Measurements from ENCODE around the gene SLC44A3. TPM values are rescaled to one million over a fixed set of nuclear protein-coding genes. Genes with fewer than 3 reads are reported as not detected.

The SLC44A3 gene
- total RNA-seq, 2 donors from 2014 or later = not detected

- no peak overlapping the region for H3K4me3 Mint-ChIP-seq
- H3K27ac Mint-ChIP-seq = no peak overlapping the region
- peaks cover 6 to 9% of the 10 kb centered on the region in 2 donors for H3K27me3 Mint-ChIP-seq
- H3K9me3 Mint-ChIP-seq = no peaks in the 10 kb centered on the region
- no peak for DNase-seq (ENCODE audit: low spot score)
- no peaks in the 10 kb centered on the region for H3K36me3 Mint-ChIP-seq
- no peak for ATAC-seq
- peaks cover 0 to 2% of the 10 kb centered on the region in 2 donors for H3K4me1 Mint-ChIP-seq (ENCODE audit: low read depth in 2 of 2)
Observed at GRCh38 chr1:94792473-94793295, 27.5 kb upstream of the SLC44A3 start.

GRCh38 chr1:94793296-94793656 is 26.9 kb upstream of the SLC44A3 start:
- no peaks in the 10 kb centered on the region for H3K9me3 Mint-ChIP-seq
- H3K27me3 Mint-ChIP-seq = peaks cover 6 to 9% of the 10 kb centered on the region in 2 donors
- no peak for DNase-seq (ENCODE audit: low spot score)
- no peak overlapping the region for H3K4me3 Mint-ChIP-seq
- no peak for ATAC-seq
- H3K36me3 Mint-ChIP-seq = no peaks in the 10 kb centered on the region
- H3K4me1 Mint-ChIP-seq (ENCODE audit: low read depth in 2 of 2) = peaks cover 0 to 2% of the 10 kb centered on the region in 2 donors
- no peak overlapping the region for H3K27ac Mint-ChIP-seq

- H3K9me3 Mint-ChIP-seq = no peaks in the 10 kb centered on the region
- peaks cover 0 to 6% of the 10 kb centered on the region in 2 donors for H3K27me3 Mint-ChIP-seq
- ATAC-seq (no peak), DNase-seq (ENCODE audit: low spot score) (no peak)
- H3K4me1 Mint-ChIP-seq (ENCODE audit: low read depth in 2 of 2) = peaks cover 0 to 2% of the 10 kb centered on the region in 2 donors
- no peak overlapping the region for H3K4me3 Mint-ChIP-seq
- H3K27ac Mint-ChIP-seq = no peak overlapping the region
- no peaks in the 10 kb centered on the region for H3K36me3 Mint-ChIP-seq
Observed at GRCh38 chr1:94795434-94795833, 24.7 kb upstream of the SLC44A3 start.

GRCh38 chr1:94796266-94796665 is 23.9 kb upstream of the SLC44A3 start:
- no peaks in the 10 kb centered on the region for H3K9me3 Mint-ChIP-seq
- ATAC-seq (no peak), DNase-seq (ENCODE audit: low spot score) (no peak)
- H3K36me3 Mint-ChIP-seq = no peaks in the 10 kb centered on the region
- H3K27ac Mint-ChIP-seq = no peak overlapping the region
- peaks cover 0 to 4% of the 10 kb centered on the region in 2 donors for H3K27me3 Mint-ChIP-seq
- no peak overlapping the region for H3K4me3 Mint-ChIP-seq
- H3K4me1 Mint-ChIP-seq (ENCODE audit: low read depth in 2 of 2) = peaks cover 0 to 2% of the 10 kb centered on the region in 2 donors

GRCh38 chr1:94797291-94797690 is 22.9 kb upstream of the SLC44A3 start:
- Mint-ChIP-seq H3K27me3 (no peaks in the 10 kb centered on the region), H3K4me1 (ENCODE audit: low read depth in 2 of 2) (peaks cover 7% of the 10 kb centered on the region in 2 donors), H3K4me3 (no peak overlapping the region), H3K9me3 (no peaks in the 10 kb centered on the region), H3K36me3 (no peaks in the 10 kb centered on the region), H3K27ac (no peak overlapping the region)
- DNase-seq (ENCODE audit: low spot score) = no peak
- no peak for ATAC-seq

- Mint-ChIP-seq H3K9me3 (no peaks in the 10 kb centered on the region), H3K27me3 (no peaks in the 10 kb centered on the region), H3K36me3 (no peaks in the 10 kb centered on the region), H3K4me1 (ENCODE audit: low read depth in 2 of 2) (peaks cover 7% of the 10 kb centered on the region in 2 donors), H3K4me3 (no peak overlapping the region), H3K27ac (no peak overlapping the region)
- ATAC-seq (no peak), DNase-seq (ENCODE audit: low spot score) (no peak)
Observed at GRCh38 chr1:94798054-94798453, 22.1 kb upstream of the SLC44A3 start.

- Mint-ChIP-seq H3K9me3 (no peaks in the 10 kb centered on the region), H3K27me3 (no peaks in the 10 kb centered on the region), H3K4me3 (no peak overlapping the region), H3K36me3 (no peaks in the 10 kb centered on the region), H3K27ac (no peak overlapping the region), H3K4me1 (ENCODE audit: low read depth in 2 of 2) (peaks cover 7% of the 10 kb centered on the region in 2 donors)
- no peak for DNase-seq (ENCODE audit: low spot score)
- ATAC-seq = no peak
Observed at GRCh38 chr1:94798462-94798861, 21.7 kb upstream of the SLC44A3 start.

GRCh38 chr1:94799206-94799605 is 21.0 kb upstream of the SLC44A3 start:
- ATAC-seq = no peak
- Mint-ChIP-seq H3K4me3 (no peak overlapping the region), H3K27me3 (no peaks in the 10 kb centered on the region)

GRCh38 chr1:94801919-94802546 is 18.1 kb upstream of the SLC44A3 start:
- Mint-ChIP-seq H3K27ac (no peak overlapping the region), H3K9me3 (no peaks in the 10 kb centered on the region), H3K36me3 (no peaks in the 10 kb centered on the region), H3K4me1 (ENCODE audit: low read depth in 2 of 2) (peaks cover 7 to 12% of the 10 kb centered on the region in 2 donors), H3K27me3 (peaks cover 0 to 6% of the 10 kb centered on the region in 2 donors), H3K4me3 (peak overlapping the region; percentile 11)
- ATAC-seq = peak; percentile 48 to 56
- no peak for DNase-seq (ENCODE audit: low spot score)

More at GRCh38 chr1:94799206-94799605, 21.0 kb upstream of the SLC44A3 start:
- Mint-ChIP-seq H3K9me3 (no peaks in the 10 kb centered on the region), H3K4me1 (ENCODE audit: low read depth in 2 of 2) (peaks cover 7% of the 10 kb centered on the region in 2 donors), H3K36me3 (no peaks in the 10 kb centered on the region), H3K27ac (no peak overlapping the region)
- DNase-seq (ENCODE audit: low spot score) = no peak

GRCh38 chr1:94803106-94803505 is 17.1 kb upstream of the SLC44A3 start:
- Mint-ChIP-seq H3K4me3 (no peak overlapping the region), H3K4me1 (ENCODE audit: low read depth in 2 of 2) (peaks cover 7 to 12% of the 10 kb centered on the region in 2 donors), H3K36me3 (no peaks in the 10 kb centered on the region), H3K27me3 (peaks cover 0 to 6% of the 10 kb centered on the region in 2 donors), H3K27ac (no peak overlapping the region), H3K9me3 (no peaks in the 10 kb centered on the region)
- ATAC-seq (no peak), DNase-seq (ENCODE audit: low spot score) (no peak)

GRCh38 chr1:94803517-94804441 is 16.4 kb upstream of the SLC44A3 start:
- Mint-ChIP-seq H3K4me1 (ENCODE audit: low read depth in 2 of 2) (peaks cover 7 to 12% of the 10 kb centered on the region in 2 donors), H3K27ac (no peak overlapping the region), H3K36me3 (no peaks in the 10 kb centered on the region), H3K4me3 (no peak overlapping the region), H3K27me3 (peaks cover 0 to 6% of the 10 kb centered on the region in 2 donors), H3K9me3 (no peaks in the 10 kb centered on the region)
- ATAC-seq (no peak), DNase-seq (ENCODE audit: low spot score) (no peak)

GRCh38 chr1:94804442-94804837 is 15.7 kb upstream of the SLC44A3 start:
- no peaks in the 10 kb centered on the region for H3K36me3 Mint-ChIP-seq
- H3K4me3 Mint-ChIP-seq = no peak overlapping the region
- ATAC-seq (no peak), DNase-seq (ENCODE audit: low spot score) (no peak)
- no peaks in the 10 kb centered on the region for H3K9me3 Mint-ChIP-seq
- H3K27me3 Mint-ChIP-seq = peaks cover 0 to 6% of the 10 kb centered on the region in 2 donors
- H3K27ac Mint-ChIP-seq = no peak overlapping the region
- H3K4me1 Mint-ChIP-seq (ENCODE audit: low read depth in 2 of 2) = peaks cover 7 to 12% of the 10 kb centered on the region in 2 donors

- Mint-ChIP-seq H3K27ac (no peak overlapping the region), H3K9me3 (no peaks in the 10 kb centered on the region), H3K4me1 (ENCODE audit: low read depth in 2 of 2) (peaks cover 7 to 12% of the 10 kb centered on the region in 2 donors), H3K27me3 (peaks cover 0 to 6% of the 10 kb centered on the region in 2 donors), H3K36me3 (no peaks in the 10 kb centered on the region), H3K4me3 (no peak overlapping the region)
- DNase-seq (ENCODE audit: low spot score) (peak; percentile 61), ATAC-seq (peak in 1 of 2 donors; percentile 56)
Observed at GRCh38 chr1:94805912-94806311, 14.2 kb upstream of the SLC44A3 start.
